Measurements from ENCODE around the gene RARA.
"Not testable (repeated sequence)": the region's sequence is repeated elsewhere in the genome, so short reads cannot be mapped to it uniquely, and the experiment has no call there.

DNA sequence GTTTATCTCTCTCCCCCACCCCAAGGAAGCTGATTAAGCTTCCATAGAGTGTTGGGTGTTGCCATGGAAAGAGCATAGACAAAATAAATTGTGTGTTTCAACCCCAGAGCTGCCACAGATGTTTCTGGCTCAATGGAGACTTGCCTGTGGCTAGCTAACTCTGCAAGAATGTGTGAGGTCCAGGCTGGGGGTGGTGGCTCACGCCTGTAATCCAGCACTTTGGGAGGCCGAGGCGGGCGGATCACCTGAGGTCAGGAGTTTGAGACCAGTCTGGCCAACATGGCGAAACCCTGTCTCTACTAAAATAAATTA is 4.5 kb upstream of the RARA start:
- TF ChIP-seq, protein P1, sequence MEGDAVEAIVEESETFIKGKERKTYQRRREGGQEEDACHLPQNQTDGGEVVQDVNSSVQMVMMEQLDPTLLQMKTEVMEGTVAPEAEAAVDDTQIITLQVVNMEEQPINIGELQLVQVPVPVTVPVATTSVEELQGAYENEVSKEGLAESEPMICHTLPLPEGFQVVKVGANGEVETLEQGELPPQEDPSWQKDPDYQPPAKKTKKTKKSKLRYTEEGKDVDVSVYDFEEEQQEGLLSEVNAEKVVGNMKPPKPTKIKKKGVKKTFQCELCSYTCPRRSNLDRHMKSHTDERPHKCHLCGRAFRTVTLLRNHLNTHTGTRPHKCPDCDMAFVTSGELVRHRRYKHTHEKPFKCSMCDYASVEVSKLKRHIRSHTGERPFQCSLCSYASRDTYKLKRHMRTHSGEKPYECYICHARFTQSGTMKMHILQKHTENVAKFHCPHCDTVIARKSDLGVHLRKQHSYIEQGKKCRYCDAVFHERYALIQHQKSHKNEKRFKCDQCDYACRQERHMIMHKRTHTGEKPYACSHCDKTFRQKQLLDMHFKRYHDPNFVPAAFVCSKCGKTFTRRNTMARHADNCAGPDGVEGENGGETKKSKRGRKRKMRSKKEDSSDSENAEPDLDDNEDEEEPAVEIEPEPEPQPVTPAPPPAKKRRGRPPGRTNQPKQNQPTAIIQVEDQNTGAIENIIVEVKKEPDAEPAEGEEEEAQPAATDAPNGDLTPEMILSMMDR (conservative IDR thresholded peaks at IDR 0.05; ENCODE audit: low read length): not testable (repeated sequence)
- TF ChIP-seq EZH2phosphoT487 (IDR thresholded peaks at IDR 0.05; ENCODE audit: borderline replicate concordance): not testable (repeated sequence)
